Activated naive CD4-positive, alpha-beta T cell treated with anti-CD3 and anti-CD28 coated beads, Interleukin-2, amount 50 U/mL, for 16 hours (primary cell): ENCODE measurements around the gene USP48.
"Not testable (repeated sequence)": the region's sequence is repeated elsewhere in the genome, so short reads cannot be mapped to it uniquely, and the experiment has no call there.

ENCODE experiments used
- DNase-seq: peaks from one replicate; pipeline ENCODE4 v3.0.0-alpha.2; 2020

USP48 gene

DNA sequence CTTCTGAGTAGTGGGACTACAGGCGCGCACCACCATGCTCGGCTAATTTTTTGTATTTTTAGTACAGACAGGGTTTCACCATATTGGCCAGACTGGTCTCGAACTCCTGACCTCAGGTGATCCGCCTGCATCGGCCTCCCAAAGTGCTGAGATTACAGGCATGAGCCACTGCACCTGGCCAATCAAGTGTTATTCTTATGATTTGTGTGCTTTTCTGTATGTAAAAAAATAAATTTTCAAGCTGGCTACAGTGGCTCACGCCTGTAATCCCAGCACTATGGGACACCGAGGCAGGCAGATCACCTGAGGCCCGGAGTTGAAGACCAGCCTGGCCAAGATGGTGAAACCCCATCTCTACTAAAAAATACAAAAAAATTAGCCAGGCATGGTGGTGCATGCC is 12.3 kb downstream of the USP48 start:
- not testable (repeated sequence) for DNase-seq

DNA sequence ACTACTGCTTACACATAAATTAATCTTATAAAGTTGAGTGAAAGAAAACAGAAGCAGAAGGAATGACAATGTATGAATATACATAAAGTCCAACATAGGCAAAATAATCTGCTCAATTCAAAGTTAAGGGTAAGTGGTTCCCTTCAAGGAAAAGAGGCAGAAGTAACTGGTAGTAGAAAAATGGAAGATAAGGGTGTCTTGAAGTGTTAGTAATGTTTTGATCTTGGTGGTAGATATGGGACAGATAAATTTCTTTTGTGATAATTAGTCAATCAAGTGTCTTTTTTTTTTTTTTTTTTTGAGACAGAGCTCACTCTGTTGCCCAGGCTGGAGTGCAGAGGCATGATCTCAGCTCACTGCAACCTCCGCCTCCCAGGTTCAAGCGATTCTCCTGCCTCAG is 12.7 kb downstream of the USP48 start:
- no peak for DNase-seq

DNA sequence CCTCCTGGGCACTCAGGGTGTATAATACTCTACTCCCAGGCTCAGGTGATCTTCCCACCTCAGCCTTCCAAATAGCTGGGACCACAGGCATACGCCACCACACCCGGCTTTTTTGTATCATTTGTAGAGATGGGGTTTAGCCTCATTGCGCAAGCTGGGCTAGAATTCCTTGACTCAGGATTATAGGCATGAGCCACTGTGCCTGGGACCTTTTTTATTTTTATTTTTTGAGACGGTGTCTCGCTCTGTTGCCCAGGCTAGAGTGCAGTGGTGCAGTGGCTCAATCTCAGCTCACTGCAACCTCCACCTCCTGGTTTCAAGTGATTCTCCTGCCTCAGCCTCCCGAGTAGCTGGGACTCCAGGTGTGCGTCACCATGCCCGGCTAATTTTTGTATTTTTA is 15.8 kb downstream of the USP48 start:
- not testable (repeated sequence) for DNase-seq

DNA sequence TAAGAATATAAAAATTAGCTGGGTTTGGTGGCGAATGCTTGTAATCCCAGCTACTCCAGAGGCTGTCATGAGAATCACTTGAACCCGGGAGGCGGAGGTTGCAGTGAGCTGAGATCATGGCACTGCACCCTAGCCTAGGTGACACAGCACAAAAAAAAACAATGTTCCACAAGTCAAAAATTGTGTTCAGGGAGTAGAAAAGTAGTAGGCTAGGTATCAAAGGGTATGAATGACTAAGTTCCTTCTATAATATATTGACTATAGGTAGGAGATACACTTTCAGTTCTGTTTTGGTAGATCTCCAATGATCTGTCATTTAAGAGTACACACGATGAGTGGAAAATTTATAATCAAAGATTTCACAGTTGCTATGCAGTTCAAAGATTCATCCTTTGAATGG is 16.7 kb downstream of the USP48 start:
- DNase-seq, result no peak

DNA sequence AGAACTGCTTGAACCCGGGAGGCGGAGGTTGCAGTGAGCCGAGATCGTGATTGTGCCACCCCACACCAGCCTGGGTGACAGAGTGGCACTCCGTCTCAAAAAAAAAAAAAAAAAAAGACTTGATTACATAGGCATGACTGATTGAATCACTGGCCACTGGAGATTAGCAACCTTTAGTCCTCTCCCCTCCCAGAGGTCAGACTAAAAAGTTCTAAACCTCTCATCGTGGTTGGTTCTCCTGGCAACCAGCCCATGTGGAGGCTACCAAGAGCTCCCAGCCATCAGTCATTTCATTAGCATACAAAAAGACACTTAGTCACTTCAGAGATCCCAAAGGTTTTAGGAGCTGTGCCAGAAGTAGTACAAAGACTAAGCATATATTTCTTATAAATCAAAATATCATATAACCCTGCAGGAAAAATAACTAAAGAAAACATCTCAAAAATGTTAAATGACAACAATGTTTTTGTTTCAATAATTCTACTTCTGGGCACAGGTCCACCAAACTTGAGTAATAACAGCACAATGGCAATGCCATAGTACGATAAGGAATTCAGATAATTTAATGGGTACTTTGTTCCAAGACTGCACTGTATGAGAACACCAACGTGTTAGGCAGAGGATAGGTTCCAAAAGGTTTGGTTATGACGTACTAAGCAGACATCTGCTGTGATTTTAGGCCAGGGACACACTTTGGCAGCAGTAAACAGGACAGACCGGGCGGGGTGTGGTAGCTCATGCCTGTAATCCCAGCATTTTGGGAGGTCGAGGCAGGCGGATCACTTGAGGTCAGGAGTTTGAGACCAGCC is 18.1 kb downstream of the USP48 start:
- no peak for DNase-seq

DNA sequence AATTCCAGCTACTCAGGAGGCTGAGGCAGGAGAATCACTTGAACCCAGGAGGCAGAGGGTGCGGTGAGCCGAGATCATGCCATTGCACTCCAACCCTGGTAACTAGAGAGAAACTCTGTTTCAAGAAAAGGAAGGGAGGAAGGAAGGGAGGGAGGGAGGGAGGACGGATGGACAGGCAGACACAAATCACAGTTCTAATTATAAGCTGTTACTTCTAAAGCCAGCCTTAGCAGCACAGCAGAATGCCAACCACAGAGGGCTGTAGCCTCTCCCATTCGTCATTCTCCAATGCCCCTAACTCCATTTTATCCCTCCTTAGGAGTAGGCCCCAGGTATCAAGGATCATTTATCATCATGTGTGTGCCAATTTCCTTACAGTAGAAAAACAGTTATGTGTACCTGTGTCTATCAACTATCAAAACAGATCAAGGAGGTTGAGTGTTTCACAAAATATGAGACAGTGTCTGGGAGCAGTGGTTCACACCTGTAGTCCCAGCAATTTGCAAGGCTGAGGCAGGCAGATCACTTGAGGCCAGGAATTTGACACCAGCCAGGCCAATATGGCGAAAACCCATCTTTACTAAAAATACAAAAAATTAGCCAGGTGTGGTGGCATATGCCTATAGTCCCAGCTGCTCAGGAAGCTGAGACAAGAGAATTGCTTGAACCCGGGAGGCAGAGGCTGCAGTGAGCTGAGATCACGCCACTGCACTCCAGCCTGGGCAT is 19.1 kb downstream of the USP48 start:
- no peak for DNase-seq

DNA sequence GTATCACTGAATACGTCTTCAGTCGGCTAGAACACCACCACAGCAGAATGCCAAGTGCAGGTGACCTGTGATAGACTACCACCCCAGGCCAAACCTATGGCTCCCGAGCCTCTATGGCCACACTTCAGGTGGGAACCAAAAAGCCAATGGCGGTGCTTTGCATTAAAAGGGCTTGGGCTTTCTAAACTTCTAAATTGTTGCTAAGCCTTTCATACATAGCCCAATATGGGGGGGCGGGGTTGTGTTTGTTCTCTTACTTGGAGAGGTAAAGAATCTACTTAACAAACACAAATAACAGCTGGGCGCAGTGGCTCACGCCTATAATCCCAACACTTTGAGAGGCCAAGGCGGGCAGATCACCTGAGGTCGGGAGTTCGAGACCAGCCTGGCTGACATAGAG is 19.7 kb downstream of the USP48 start:
- no peak for DNase-seq

DNA sequence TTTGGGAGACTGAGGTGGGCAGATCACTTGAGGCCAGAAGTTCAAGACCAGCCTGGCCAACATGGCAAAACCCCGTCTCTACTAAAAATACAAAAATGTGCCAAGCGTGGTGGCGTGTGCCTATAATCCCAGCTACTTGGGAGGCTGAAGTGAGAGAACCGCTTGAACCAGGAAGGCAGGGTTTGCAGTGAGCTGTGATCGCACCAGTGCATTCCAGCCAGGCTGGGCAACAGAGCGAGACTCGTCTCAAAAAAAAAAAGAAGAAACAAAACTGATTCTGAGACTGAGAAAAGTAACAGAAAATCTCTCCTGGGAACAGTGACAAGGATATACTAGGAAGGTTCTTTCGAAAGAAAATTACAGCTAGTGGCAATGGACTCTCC is 20.9 kb downstream of the USP48 start:
- no peak for DNase-seq

DNA sequence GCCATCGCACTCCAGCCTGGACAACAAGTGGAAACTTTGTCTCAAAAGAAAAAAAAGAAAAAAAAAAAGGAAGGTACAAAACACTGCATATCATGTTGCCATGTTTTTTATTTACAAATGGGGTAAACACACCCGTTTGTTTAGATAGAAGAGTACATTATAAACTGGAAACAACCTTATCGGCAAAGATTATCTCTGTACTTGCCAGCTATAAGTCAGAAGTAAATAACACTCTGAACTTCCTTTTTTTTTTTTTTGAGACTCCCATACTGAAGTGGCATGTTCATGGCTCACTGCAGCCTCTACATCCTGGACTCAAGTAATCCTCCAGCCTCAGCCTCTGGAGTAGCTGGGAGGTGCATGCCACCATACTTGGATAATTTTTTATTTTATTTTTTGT is 21.9 kb downstream of the USP48 start:
- no peak for DNase-seq

DNA sequence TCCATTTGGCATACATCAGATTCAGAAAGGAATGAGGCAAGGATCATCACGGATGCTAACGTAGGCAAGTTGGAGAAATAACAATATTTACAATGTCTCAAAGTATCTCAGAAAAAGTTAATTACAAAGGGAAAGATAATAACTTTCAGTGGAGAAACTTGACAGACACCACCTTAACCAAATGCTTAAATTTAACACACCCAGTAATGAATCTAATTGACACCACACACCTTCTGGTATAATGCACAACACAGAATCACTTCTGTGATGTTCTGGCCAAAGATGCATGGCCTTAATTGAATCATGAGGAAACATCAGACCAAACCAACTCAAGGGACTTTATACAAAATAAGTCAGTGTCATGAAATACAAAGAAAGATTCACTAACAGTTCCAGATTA is 23.1 kb downstream of the USP48 start:
- DNase-seq, result no peak

DNA sequence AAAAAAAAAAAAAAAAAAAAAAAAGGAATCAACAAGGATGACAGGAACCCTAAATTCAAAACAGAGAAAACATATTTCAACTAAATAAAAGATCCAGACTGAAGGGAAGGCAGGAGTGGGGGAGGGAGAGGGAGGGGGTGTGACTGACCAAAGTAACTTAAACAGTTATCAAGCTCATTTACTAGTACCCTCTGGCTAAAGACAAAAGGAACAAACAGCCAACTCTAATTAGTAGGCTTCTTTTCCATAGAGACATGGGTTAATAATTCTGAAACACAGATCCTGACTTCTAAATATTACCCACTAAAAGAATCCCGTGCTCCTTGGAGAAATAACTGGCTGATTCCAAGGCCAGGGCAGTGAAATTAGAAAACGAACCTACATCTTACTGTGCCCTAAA is 23.8 kb downstream of the USP48 start:
- DNase-seq, result no peak

DNA sequence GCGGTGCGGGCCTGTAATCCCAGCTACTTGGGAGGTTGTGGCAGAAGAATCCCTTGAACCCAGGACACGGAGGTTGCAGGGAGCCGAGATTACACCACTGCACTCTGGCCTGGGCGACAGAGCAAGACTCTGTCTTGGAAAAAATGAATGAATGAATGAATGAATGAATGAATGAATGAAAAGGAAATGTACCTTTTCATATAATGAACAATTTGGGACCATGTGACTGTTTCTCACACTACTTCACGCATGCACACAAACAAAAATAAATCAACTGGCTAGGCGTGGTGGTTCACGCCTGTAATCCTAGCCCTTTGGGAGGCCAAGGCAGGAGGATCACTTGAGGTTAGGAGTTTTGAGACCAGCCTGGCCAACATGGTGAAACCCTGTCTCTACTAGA is 24.3 kb downstream of the USP48 start:
- DNase-seq, result no peak

DNA sequence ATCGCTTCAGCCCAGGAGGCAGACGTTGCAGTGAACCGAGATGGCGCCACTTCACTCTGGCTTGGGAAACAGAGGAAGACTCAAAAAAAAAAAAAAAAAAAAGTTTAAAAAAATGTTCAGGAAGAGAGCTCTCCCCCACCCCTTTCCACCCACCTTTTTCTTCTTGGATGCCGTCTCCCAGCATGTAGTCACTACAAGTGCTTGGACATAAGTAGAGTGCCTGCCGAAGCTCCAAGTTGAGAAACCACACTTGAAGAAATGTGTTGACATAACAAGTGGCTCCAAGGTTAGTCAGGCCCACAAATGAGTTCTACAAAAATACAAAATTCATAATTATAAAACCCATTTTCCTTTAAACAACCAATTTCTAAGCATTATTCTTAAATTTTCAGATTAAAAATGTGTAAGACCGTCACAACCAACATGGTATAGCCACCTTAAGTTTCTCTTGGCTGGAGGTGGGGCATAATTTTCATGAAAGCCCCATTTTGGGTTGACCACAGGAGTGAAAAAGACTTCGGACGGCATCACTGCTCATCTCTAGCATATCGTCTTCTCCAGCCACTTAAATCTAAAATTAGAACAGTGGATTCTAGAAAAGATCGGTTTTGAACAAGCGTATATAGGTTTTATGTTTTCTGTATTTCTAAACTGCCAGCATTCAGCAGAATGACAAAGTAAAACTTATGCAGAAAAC is 26.4 kb downstream of the USP48 start:
- no peak for DNase-seq

DNA sequence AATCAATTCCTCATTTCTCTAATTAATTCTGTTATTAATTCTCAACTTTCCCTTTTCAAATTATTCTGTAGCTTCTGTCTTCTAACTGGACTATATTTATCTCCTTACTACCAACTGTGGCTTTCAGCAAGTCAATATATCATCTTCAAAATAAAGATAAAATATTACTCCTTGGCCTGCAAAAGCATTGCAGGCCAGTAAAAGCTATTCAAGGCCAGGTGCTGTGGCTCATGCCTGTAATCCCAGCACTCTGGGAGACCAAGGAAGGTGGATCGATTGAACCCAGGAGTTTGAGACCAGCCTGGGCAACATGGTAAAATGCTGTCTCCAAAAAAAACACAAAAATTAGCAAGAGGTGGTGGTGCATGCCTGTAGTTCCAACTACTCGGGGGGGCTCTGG is 27.9 kb downstream of the USP48 start:
- DNase-seq, result no peak

DNA sequence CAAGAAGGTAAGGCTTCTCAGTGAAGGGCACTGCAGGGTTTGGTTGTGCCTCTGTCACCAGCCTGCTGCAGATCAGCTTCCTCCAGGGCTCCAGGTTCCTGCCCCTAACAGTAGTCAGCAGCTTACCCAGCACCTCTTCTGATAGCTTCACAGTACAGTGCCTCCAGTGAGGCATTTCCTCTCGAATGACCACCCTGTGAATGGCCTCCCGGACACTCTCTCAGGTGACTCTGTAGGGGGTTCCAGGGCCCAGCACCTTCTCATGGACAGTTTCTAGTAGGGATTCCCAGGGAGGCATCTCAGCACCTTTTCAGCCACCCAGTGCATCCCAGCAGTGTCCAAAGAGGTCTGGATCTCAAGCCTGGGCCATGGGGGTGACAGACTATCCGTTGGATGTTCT is 28.4 kb downstream of the USP48 start:
- no peak for DNase-seq

DNA sequence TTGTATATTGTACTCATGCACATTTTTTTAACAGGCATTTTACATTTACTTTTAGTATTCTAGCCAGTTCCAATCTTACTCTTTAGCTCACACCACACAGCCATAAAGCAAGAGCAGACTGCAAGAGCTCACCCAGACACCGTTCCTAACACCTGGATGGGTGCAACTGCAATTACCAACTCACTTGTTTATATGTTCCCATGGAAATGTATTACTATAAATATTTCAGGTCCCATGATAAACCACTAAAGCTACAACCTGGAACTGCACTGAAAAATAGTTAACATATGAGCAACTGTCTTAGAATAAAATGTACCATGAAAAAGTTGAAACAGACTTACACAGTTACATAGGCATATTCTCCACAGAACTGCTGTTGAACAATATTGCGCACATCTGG is 30.8 kb downstream of the USP48 start:
- DNase-seq, result no peak

DNA sequence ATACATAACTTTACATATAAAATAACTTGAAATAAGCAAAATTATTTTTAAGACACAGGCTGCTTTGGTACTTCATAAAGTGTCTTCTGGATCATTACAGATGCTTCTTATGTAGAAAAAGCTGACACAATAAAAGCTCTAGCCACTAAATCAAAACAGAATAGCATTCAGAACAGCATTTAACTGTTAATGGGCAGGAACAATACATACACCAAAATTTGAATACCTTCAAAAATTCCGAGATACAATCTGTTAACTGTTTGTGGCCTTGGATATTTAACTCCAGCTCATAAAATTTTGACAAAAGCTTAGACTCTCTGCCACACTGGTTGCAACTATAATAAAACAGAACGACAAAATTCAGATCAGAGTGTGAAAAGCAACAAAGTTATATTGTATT is 31.7 kb downstream of the USP48 start:
- no peak for DNase-seq

DNA sequence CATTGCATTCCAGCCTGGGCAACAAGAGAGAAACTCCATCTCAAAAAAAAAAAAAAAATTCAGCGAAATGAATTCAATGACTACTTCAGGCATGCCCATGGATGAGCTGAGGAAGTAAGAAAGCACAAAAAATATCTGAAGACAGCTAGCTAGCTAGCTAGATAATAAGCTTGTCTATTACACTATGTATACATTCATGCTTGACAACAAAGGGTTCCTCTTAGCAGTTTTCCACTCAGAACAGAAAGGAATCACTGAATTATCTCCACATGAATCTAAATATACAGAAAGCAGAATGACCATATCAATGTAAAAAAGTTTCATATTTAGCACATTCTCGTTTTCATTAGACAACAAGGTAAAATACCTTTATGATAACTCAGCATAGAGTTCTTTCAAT is 32.1 kb downstream of the USP48 start:
- DNase-seq, result no peak

DNA sequence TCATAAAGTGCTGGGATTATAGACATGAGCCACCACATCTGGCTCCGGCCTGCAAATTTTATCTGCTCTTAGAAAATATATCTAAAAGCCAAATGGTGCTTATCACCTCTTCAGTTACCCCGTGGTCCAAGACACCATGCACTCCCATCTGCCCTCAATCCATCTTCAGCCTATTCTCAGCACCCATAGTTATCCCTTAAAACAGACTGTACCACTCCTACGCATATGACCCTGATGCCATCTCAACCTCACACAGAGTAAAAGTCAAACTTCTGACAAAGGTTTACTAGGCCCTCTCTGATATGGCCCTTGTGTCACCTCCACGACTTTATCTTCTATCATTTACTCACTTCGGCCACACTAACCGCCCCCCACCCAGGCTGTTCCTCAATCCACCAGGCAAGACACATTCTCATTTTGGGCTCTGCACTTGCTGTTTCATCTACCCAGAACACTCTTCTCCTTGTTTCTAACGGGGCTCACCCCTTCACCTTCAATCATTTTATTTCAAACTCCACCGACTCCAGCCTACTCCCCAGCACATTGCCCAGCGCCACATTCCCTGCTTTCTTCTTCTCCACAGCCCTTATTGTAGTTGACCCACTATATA is 33.0 kb downstream of the USP48 start:
- DNase-seq, result no peak

DNA sequence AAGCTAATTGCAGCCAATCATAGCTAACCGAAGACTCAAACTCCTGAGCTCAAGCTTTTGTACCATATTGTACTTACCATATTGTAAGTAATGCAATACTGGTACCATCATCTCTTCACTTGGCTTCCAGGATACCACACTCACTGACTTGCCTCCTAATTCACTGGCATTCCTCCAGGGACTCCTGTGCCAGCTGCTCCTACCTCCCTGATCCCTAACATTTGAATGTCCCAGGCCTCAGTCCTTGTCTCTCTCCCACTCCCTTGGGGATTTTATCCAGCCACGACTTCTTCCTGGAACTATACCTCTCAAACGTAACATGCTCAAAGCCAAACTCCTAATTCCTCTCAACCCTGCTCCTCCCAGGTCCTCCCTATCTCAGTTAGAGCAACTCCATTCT is 33.8 kb downstream of the USP48 start:
- no peak for DNase-seq

DNA sequence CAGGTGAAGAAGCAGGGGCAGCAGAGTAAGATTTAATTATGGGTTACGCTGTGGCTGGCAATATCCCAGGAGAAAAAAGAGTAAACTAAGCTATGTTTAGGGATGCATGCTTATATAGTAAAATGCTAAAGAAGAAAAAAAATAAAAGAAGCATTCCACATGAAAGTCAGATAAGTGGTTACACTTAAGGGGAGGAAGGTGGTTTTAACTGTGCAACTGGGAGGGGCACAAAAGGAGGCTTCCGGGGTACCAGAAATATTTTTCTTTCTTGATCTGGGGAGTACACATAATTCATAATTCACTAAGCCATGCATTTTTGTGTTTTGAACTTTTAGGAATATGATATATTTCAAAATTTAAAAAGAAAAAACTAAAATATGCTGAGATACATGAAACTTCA is 39.5 kb downstream of the USP48 start:
- DNase-seq, result no peak

DNA sequence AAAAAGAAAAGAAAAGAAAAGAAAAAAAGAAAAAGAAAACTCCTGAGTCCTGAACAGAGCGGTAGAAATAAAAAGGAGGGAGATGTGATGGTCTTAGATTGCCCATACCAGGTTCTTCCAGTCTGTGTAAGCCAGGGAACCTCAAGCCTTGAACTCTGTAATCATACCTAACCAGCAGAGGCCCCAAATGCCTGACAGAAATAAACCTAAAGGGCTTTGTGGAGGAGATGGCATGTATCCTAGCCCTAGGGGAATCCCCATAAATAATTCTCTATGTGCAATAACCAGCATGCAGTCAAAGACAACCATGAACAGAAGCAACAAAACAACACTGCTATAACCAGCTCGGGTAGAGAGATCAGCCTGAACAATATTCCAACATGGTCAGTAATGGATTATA is 40.4 kb downstream of the USP48 start:
- DNase-seq, result no peak

DNA sequence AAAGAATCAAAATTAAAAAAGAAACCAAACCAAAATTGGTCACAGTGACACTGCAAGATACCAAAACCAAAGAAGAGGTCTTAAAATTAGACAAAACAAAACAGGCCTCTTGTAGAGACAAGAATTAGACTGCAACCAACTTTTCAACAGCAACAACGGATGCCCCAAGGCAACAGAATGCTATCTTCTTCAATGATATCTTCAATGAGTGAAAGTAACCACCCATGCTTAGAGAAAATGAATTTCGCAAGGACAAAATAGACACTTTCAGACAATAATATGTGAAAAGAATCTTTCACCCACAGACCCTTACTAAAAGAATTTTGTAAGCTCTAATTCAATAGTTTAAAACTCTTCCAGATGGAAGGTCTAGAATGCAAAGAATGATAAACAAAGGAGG is 41.7 kb downstream of the USP48 start:
- DNase-seq, result no peak

DNA sequence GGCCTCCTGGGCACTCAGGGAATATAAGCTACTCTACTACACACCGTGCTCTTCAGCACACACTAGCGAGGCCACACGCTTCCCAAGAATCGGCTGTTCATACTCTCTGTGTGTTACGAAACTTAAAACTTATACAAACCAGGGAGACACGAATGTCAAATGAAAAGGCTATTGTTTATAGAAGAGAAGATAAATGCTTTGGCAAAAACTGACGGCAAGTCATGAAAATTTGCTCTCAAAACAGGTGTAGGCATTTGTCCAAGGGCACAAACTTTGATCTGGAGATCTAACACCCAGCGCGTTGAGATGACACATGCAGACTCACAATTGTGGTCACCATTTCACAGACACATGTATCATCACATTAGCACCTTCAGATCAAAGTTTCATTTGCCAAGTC is 46.1 kb downstream of the USP48 start:
- no peak for DNase-seq
